HepG2 (cell line): Measurements from ENCODE around the gene C1D. TPM values are rescaled to one million over a fixed set of nuclear protein-coding genes. Genes with fewer than 3 reads are reported as not detected.

Experiments used
- ATAC-seq: fragments of 200-7000 bp; cut with Tn5 transposase; 3 replicates; pipeline ENCODE4 v1.9.1; 2020; ENCODE audit warnings: mild to moderate bottlenecking, moderate library complexity
- BruUV-seq: library from RNA; stranded (reverse); fragments of 400-500 nt; replicated peaks from 2 replicates; lab custom pipeline; 2021; lab: Mats Ljungman, UMichigan
- CTCF ChIA-PET: fragments of 300-600 bp; formaldehyde crosslinking; extraction: SDS; loops from one replicate; lab custom pipeline; 2021; ENCODE audit warnings: low total read pairs, inconsistent platforms, low intra/inter-chr PET ratio; lab: Yijun Ruan, JAX
- POLR2A ChIA-PET: fragments of 350-600 bp; sonication (Branson Sonifier 250); formaldehyde crosslinking; loops from one replicate; lab custom pipeline; 2020; ENCODE audit warnings: antibody characterized with exemption, inconsistent platforms; lab: Yijun Ruan, JAX
- DNase-seq: peaks from one replicate; pipeline ENCODE4 v3.0.0-alpha.2; 2015; ENCODE audit warnings: low spot score
- FAIRE-seq: peaks from 3 replicates; lab custom pipeline; 2011; peaks lifted over from hg19 to GRCh38; lab: Jason Lieb, UNC
- H2AFZ ChIP-seq: one replicate; pipeline ENCODE4 v1.6.1; 2011; ENCODE audit warnings: low read length, inconsistent platforms
- H3K27ac ChIP-seq: fragments of 300-600 bp; 3 replicates; pipeline ENCODE4 v1.8.0; 2011; ENCODE audit warnings: mixed run types, mild to moderate bottlenecking, mixed read lengths, low read length, inconsistent platforms; ENCODE audit not compliant: insufficient read depth; ENCODE audit errors: extremely low read length
- H3K27me3 ChIP-seq, 2 experiments: fragments of 200-600 bp in 1 of 2; 2 replicates in 1 of 2; 3 replicates in 1 of 2; pipeline versions ENCODE4 v1.6.0 to v1.8.0; 2011; ENCODE audit warnings: low read length in 2 of 2, mild to moderate bottlenecking in 2 of 2, moderate library complexity in 2 of 2, inconsistent platforms in 1 of 2; ENCODE audit not compliant: insufficient read depth in 2 of 2, control insufficient read depth in 1 of 2
- H3K36me3 ChIP-seq, 2 experiments: fragments of 200-600 bp in 1 of 2; replicated peaks in 1 of 2; 2 replicates in 1 of 2; 3 replicates in 1 of 2; pipeline versions ENCODE4 v1.5.1 to v1.8.0; 2011; ENCODE audit warnings: low read length in 2 of 2, inconsistent platforms in 1 of 2; ENCODE audit not compliant: insufficient read depth in 2 of 2, control insufficient read depth in 1 of 2
- H3K4me1 ChIP-seq: 2 replicates; pipeline ENCODE4 v1.5.1; 2012; ENCODE audit warnings: low read length, inconsistent platforms; ENCODE audit not compliant: insufficient read depth
- H3K4me2 ChIP-seq: 2 replicates; pipeline ENCODE4 v1.6.0; 2011; ENCODE audit warnings: low read depth, low read length, inconsistent platforms
- H3K4me3 ChIP-seq, 3 experiments: fragments of 200-600 bp in 1 of 3; sonication (generic), shearing (Covaris generic) in 1 of 3; replicated peaks in 1 of 3; 2 replicates each; pipeline ENCODE4 v1.5.1; 2011 to 2016; ENCODE audit warnings: low read length in 3 of 3, inconsistent platforms in 2 of 3, low read depth in 2 of 3, mild to moderate bottlenecking in 2 of 3, control low read depth in 1 of 3, mixed read lengths in 1 of 3; ENCODE audit not compliant: insufficient read depth in 1 of 3
- H3K79me2 ChIP-seq: one replicate; pipeline ENCODE4 v1.6.1; 2011; ENCODE audit warnings: low read length, inconsistent platforms; ENCODE audit not compliant: insufficient read depth
- H3K9ac ChIP-seq: 2 replicates; pipeline ENCODE4 v1.6.0; 2011; ENCODE audit warnings: mild to moderate bottlenecking, low read depth, low read length, inconsistent platforms; ENCODE audit not compliant: insufficient read depth
- H3K9me3 ChIP-seq: 2 replicates; pipeline ENCODE4 v1.5.1; 2012; ENCODE audit warnings: mild to moderate bottlenecking, low read length
- H4K20me1 ChIP-seq: 2 replicates; pipeline ENCODE4 v1.6.0; 2011; ENCODE audit warnings: inconsistent platforms, mild to moderate bottlenecking, low read length, moderate library complexity; ENCODE audit not compliant: insufficient read depth
- ARID2 ChIP-seq: sonication (generic); formaldehyde crosslinking; IDR thresholded peaks from 2 replicates; pipeline ENCODE4 v1.8.1; 2022; ENCODE audit warnings: mild to moderate bottlenecking, missing genetic modification reagents, borderline replicate concordance
- BCL6 ChIP-seq: IDR thresholded peaks from 2 replicates; pipeline ENCODE4 v1.6.1; 2016; ENCODE audit warnings: missing genetic modification reagents, missing compliant biosample characterization
- E2F5 ChIP-seq: sonication (generic); formaldehyde crosslinking; conservative IDR thresholded peaks from 2 replicates; pipeline ENCODE4 v1.4.0; 2020; ENCODE audit warnings: missing genetic modification reagents
- ELF3 ChIP-seq: IDR thresholded peaks from 2 replicates; pipeline ENCODE4 v1.6.1; 2016; ENCODE audit warnings: missing genetic modification reagents, missing compliant biosample characterization
- HMGA1 ChIP-seq: sonication (generic); formaldehyde crosslinking; conservative IDR thresholded peaks from 2 replicates; pipeline ENCODE4 v1.4.0; 2020; ENCODE audit warnings: missing genetic modification reagents
- HOXA5 ChIP-seq: sonication (generic); formaldehyde crosslinking; IDR thresholded peaks from 2 replicates; pipeline ENCODE4 v1.4.0; 2020; ENCODE audit warnings: missing genetic modification reagents
- KAT8 ChIP-seq: IDR thresholded peaks from 2 replicates; pipeline ENCODE4 v1.6.1; 2016; ENCODE audit warnings: missing genetic modification reagents, missing compliant biosample characterization
- KLF15 ChIP-seq: sonication (generic); formaldehyde crosslinking; IDR thresholded peaks from 2 replicates; pipeline ENCODE4 v1.8.1; 2023; ENCODE audit warnings: borderline replicate concordance, mild to moderate bottlenecking, inconsistent platforms, missing genetic modification reagents, mixed read lengths
- MTA3 ChIP-seq: sonication (generic); formaldehyde crosslinking; IDR thresholded peaks from 2 replicates; pipeline ENCODE4 v1.4.0; 2020; ENCODE audit warnings: missing genetic modification reagents
- SNRNP70 ChIP-seq: fragments of 200-400 bp; formaldehyde crosslinking; IDR thresholded peaks from 2 replicates; pipeline ENCODE4 v1.6.1; 2017; ENCODE audit warnings: mild to moderate bottlenecking, low read depth, low read length, moderate library complexity
- TOPORS ChIP-seq: sonication (generic); formaldehyde crosslinking; IDR thresholded peaks from 2 replicates; pipeline ENCODE4 v1.8.0; 2023; ENCODE audit warnings: mild to moderate bottlenecking, missing genetic modification reagents
- WIZ ChIP-seq: sonication (generic); formaldehyde crosslinking; IDR thresholded peaks from 2 replicates; pipeline ENCODE4 v1.5.1; 2020; ENCODE audit warnings: mild to moderate bottlenecking, missing genetic modification reagents
- ZFAT ChIP-seq: sonication (generic); formaldehyde crosslinking; conservative IDR thresholded peaks from 2 replicates; pipeline ENCODE4 v1.8.1; 2023; ENCODE audit warnings: missing genetic modification reagents, inconsistent platforms
- ZNF446 ChIP-seq: sonication (generic); formaldehyde crosslinking; IDR thresholded peaks from 2 replicates; pipeline ENCODE4 v1.5.0; 2020; ENCODE audit warnings: mild to moderate bottlenecking, missing genetic modification reagents
- ZNF460 ChIP-seq: sonication (generic); formaldehyde crosslinking; IDR thresholded peaks from 2 replicates; pipeline ENCODE4 v1.5.1; 2020; ENCODE audit warnings: missing genetic modification reagents, mild to moderate bottlenecking, borderline replicate concordance
- ZNF773 ChIP-seq: sonication (generic); formaldehyde crosslinking; IDR thresholded peaks from 2 replicates; pipeline ENCODE4 v1.4.0; 2020; ENCODE audit warnings: missing genetic modification reagents, borderline replicate concordance
- ZNF784 ChIP-seq: sonication (generic); formaldehyde crosslinking; IDR thresholded peaks from 2 replicates; pipeline ENCODE4 v1.5.1; 2020; ENCODE audit warnings: missing genetic modification reagents, mild to moderate bottlenecking, borderline replicate concordance
- WGBS: methylation state at CpG from one replicate; pipeline ENCODE4 v1.1.6; 2017; ENCODE audit warnings: low lambda C conversion rate; 5-methylcytosine and 5-hydroxymethylcytosine counted together
- in situ Hi-C: cut with HindIII; loops from 2 replicates; pipeline ENCODE4 v1.10.0; 2017; ENCODE audit warnings: low pct_unique_long_range_greater_than_20kb; ENCODE audit not compliant: extremely low pct_ligation_motif_present
- intact Hi-C: fragments of 100-400 bp; cut with micrococcal nuclease; formaldehyde crosslinking; loops from one replicate; pipeline ENCODE4 v1.10.0; 2022; ENCODE audit not compliant: unreplicated experiment
- polyA plus RNA-seq, 8 experiments: library from polyadenylated mRNA; depleted of rRNA in 3 of 8; stranded (reverse) in 7 of 8; unstranded in 1 of 8; fragments of >200 nt; fragmentation: Illumina TruSeq in 4 of 8; extraction: Trizol in 4 of 8; gene quantifications; 2 replicates each; pipeline versions ENCODE4 v1.2.1 to v1.2.3, GENCODE V29; 2011 to 2016; ENCODE audit warnings: low read depth in 4 of 8, missing spikeins in 1 of 8, mixed read lengths in 1 of 8; ENCODE audit not compliant: insufficient read depth in 1 of 8
- total RNA-seq, 5 experiments: library from RNA; depleted of rRNA; stranded (reverse); fragments of >200 nt; fragmentation: Illumina TruSeq; extraction: Trizol; gene quantifications; 2 replicates each; pipeline ENCODE4 v1.2.3, GENCODE V29; 2016; ENCODE audit warnings: low read depth in 1 of 5
- TF ChIP-seq, protein P1 (sequence below): sonication (generic); formaldehyde crosslinking; IDR thresholded peaks from 2 replicates; pipeline ENCODE4 v1.4.0; 2020; ENCODE audit warnings: missing genetic modification reagents

The C1D gene
- total and polyA plus RNA-seq, 2 of the 13 experiments (the other 11 are each of a cell fraction or from before 2014, with no cell fraction given) = 38.1 to 43.5 TPM

GRCh38 chr2:68089961-68090360 lies 27.2 kb upstream of the C1D start:
- ATAC-seq = no peak
- WGBS = 11% methylated on average over 1 of the region's 1 CpG
- no TSS peak for BruUV-seq
- no peak for TF ChIP-seq ZFAT (CRISPR knock-in tag)
- TF ChIP-seq TOPORS (CRISPR knock-in tag) = no peak
- no peak for TF ChIP-seq HOXA5 (CRISPR knock-in tag)
- TF ChIP-seq HMGA1 = no peak
- no peak for TF ChIP-seq ZNF460
- TF ChIP-seq MTA3 = no peak
- TF ChIP-seq, protein P1, sequence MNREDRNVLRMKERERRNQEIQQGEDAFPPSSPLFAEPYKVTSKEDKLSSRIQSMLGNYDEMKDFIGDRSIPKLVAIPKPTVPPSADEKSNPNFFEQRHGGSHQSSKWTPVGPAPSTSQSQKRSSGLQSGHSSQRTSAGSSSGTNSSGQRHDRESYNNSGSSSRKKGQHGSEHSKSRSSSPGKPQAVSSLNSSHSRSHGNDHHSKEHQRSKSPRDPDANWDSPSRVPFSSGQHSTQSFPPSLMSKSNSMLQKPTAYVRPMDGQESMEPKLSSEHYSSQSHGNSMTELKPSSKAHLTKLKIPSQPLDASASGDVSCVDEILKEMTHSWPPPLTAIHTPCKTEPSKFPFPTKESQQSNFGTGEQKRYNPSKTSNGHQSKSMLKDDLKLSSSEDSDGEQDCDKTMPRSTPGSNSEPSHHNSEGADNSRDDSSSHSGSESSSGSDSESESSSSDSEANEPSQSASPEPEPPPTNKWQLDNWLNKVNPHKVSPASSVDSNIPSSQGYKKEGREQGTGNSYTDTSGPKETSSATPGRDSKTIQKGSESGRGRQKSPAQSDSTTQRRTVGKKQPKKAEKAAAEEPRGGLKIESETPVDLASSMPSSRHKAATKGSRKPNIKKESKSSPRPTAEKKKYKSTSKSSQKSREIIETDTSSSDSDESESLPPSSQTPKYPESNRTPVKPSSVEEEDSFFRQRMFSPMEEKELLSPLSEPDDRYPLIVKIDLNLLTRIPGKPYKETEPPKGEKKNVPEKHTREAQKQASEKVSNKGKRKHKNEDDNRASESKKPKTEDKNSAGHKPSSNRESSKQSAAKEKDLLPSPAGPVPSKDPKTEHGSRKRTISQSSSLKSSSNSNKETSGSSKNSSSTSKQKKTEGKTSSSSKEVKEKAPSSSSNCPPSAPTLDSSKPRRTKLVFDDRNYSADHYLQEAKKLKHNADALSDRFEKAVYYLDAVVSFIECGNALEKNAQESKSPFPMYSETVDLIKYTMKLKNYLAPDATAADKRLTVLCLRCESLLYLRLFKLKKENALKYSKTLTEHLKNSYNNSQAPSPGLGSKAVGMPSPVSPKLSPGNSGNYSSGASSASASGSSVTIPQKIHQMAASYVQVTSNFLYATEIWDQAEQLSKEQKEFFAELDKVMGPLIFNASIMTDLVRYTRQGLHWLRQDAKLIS = no peak
- no peak for TF ChIP-seq ZNF784 (CRISPR knock-in tag)
- no peak for TF ChIP-seq ELF3 (CRISPR knock-in tag)
- TF ChIP-seq KLF15 = no peak
- TF ChIP-seq BCL6 = no peak
- TF ChIP-seq KAT8 (CRISPR knock-in tag) = no peak
- TF ChIP-seq ZNF773 = no peak
- no peak for TF ChIP-seq ZNF446 (CRISPR knock-in tag)
- TF ChIP-seq WIZ = no peak
- TF ChIP-seq ARID2 (CRISPR knock-in tag) = no peak
- no peak for TF ChIP-seq SNRNP70
- no peak for TF ChIP-seq E2F5 (CRISPR knock-in tag)
- ChIA-PET POLR2A (no interaction called here), CTCF (no interaction called here)
- Histone ChIP-seq H4K20me1 (no peaks in the 10 kb centered on the region), H2AFZ (no peak overlapping the region), H3K4me3 (no peak overlapping the region), H3K27ac (no peak overlapping the region), H3K79me2 (no peaks in the 10 kb centered on the region), H3K9ac (no peak overlapping the region), H3K36me3 (no peaks in the 10 kb centered on the region), H3K27me3 (peaks cover 0 to 4% of the 10 kb centered on the region in 2 experiments; a peak in 1 of 5 replicates), H3K9me3 (no peaks in the 10 kb centered on the region), H3K4me2 (no peak overlapping the region), H3K4me1 (no peaks in the 10 kb centered on the region)
- in situ Hi-C loops = no loop called here
- no peak for FAIRE-seq
- DNase-seq = no peak
- intact Hi-C loops = no loop called here
